ENCODE data around the gene KRT86.

The KRT86 gene

GRCh38 chr12:52243856-52244614, 30.4 kb upstream of the KRT86 start:
- ChIA-PET POLR2A (no interaction called here), CTCF (interaction anchor here (0.7 to 2.6 kb wide), 4 partner anchors 35 to 818 kb away, joined by 3 to 9 read pairs (median 3); no protein-coding TSS in a partner anchor)
- TF ChIP-seq L3MBTL2 (conservative IDR thresholded peaks at IDR 0.05), result no peak
- no peak for TF ChIP-seq FOXK2 (IDR thresholded peaks at IDR 0.05)
- TF ChIP-seq PKNOX1 (IDR thresholded peaks at IDR 0.05), result no peak
- TF ChIP-seq SUZ12 (IDR thresholded peaks at IDR 0.05), result no peak
- no peak for TF ChIP-seq CTBP1 (IDR thresholded peaks at IDR 0.05; ENCODE audit: borderline replicate concordance)
- no peak for TF ChIP-seq FOXM1 (IDR thresholded peaks at IDR 0.05; ENCODE audit: borderline replicate concordance)
- TF ChIP-seq LEF1 (IDR thresholded peaks at IDR 0.05; ENCODE audit: borderline replicate concordance), result no peak
- no peak for TF ChIP-seq NFRKB (IDR thresholded peaks at IDR 0.05)
- TF ChIP-seq HDGF (IDR thresholded peaks at IDR 0.05; ENCODE audit: borderline replicate concordance), result no peak
- no peak for TF ChIP-seq SP1 (IDR thresholded peaks at IDR 0.05)
- no peak for TF ChIP-seq ARNT (IDR thresholded peaks at IDR 0.05)
- no peak for TF ChIP-seq ELF4 (IDR thresholded peaks at IDR 0.05)
- no peak for TF ChIP-seq TARDBP (IDR thresholded peaks at IDR 0.05)
- no peak for TF ChIP-seq ZNF384 (IDR thresholded peaks at IDR 0.05)
- DNase-seq (ENCODE audit: extremely low spot score), result no peak

GRCh38 chr12:52244615-52244994, 29.8 kb upstream of the KRT86 start:
- ChIA-PET POLR2A (no interaction called here), CTCF (interaction anchor here (0.9 to 2.6 kb wide), 2 partner anchors 34 to 69 kb away, joined by 3 to 9 read pairs; no protein-coding TSS in a partner anchor)
- TF ChIP-seq ARNT (IDR thresholded peaks at IDR 0.05) (no peak), ELF4 (IDR thresholded peaks at IDR 0.05) (no peak), PKNOX1 (IDR thresholded peaks at IDR 0.05) (no peak), NFRKB (IDR thresholded peaks at IDR 0.05) (no peak), ZNF384 (IDR thresholded peaks at IDR 0.05) (no peak), SP1 (IDR thresholded peaks at IDR 0.05) (no peak), SUZ12 (IDR thresholded peaks at IDR 0.05) (no peak), LEF1 (IDR thresholded peaks at IDR 0.05; ENCODE audit: borderline replicate concordance) (no peak), L3MBTL2 (conservative IDR thresholded peaks at IDR 0.05) (no peak), CTBP1 (IDR thresholded peaks at IDR 0.05; ENCODE audit: borderline replicate concordance) (no peak), HDGF (IDR thresholded peaks at IDR 0.05; ENCODE audit: borderline replicate concordance) (no peak), BHLHE40 (IDR thresholded peaks at IDR 0.05; ENCODE audit: borderline replicate concordance) (no peak), FOXM1 (IDR thresholded peaks at IDR 0.05; ENCODE audit: borderline replicate concordance) (no peak)
- no peak for DNase-seq (ENCODE audit: extremely low spot score)

- TF ChIP-seq TARDBP (IDR thresholded peaks at IDR 0.05), result no peak
- TF ChIP-seq SP1 (IDR thresholded peaks at IDR 0.05), result no peak
- no peak for TF ChIP-seq FOXM1 (IDR thresholded peaks at IDR 0.05; ENCODE audit: borderline replicate concordance)
- no peak for TF ChIP-seq ELF4 (IDR thresholded peaks at IDR 0.05)
- no peak for TF ChIP-seq ARNT (IDR thresholded peaks at IDR 0.05)
- TF ChIP-seq CTBP1 (IDR thresholded peaks at IDR 0.05; ENCODE audit: borderline replicate concordance), result no peak
- TF ChIP-seq ZNF384 (IDR thresholded peaks at IDR 0.05), result no peak
- no peak for TF ChIP-seq PKNOX1 (IDR thresholded peaks at IDR 0.05)
- DNase-seq (ENCODE audit: extremely low spot score), result no peak
- ChIA-PET POLR2A (no interaction called here), CTCF (interaction anchor here (0.5 to 2.6 kb wide), 3 partner anchors 10 to 149 kb away, joined by 3 to 9 read pairs (median 3); no protein-coding TSS in a partner anchor)
These were observed 29.0 kb upstream of the KRT86 start for GRCh38 chr12:52245259-52245961.

- POLR2A ChIA-PET, result no interaction called here
- DNase-seq (ENCODE audit: extremely low spot score), result no peak
- CTCF ChIA-PET, result interaction anchor here (0.6 to 2.6 kb wide), 2 partner anchors 9 to 33 kb away, joined by 3 to 9 read pairs; no protein-coding TSS in a partner anchor
- TF ChIP-seq CTBP1 (IDR thresholded peaks at IDR 0.05; ENCODE audit: borderline replicate concordance) (no peak), NFRKB (IDR thresholded peaks at IDR 0.05) (no peak), ARNT (IDR thresholded peaks at IDR 0.05) (no peak), HDGF (IDR thresholded peaks at IDR 0.05; ENCODE audit: borderline replicate concordance) (no peak), BHLHE40 (IDR thresholded peaks at IDR 0.05; ENCODE audit: borderline replicate concordance) (no peak), L3MBTL2 (conservative IDR thresholded peaks at IDR 0.05) (no peak), FOXM1 (IDR thresholded peaks at IDR 0.05; ENCODE audit: borderline replicate concordance) (no peak), TARDBP (IDR thresholded peaks at IDR 0.05) (no peak), ELF4 (IDR thresholded peaks at IDR 0.05) (no peak), FOXK2 (IDR thresholded peaks at IDR 0.05) (no peak), ZNF384 (IDR thresholded peaks at IDR 0.05) (no peak), SUZ12 (IDR thresholded peaks at IDR 0.05) (no peak), FOXA1 (IDR thresholded peaks at IDR 0.05) (no peak), LEF1 (IDR thresholded peaks at IDR 0.05; ENCODE audit: borderline replicate concordance) (no peak), PKNOX1 (IDR thresholded peaks at IDR 0.05) (no peak), SP1 (IDR thresholded peaks at IDR 0.05) (no peak)
These were observed 28.4 kb upstream of the KRT86 start for GRCh38 chr12:52245962-52246569.
